Peyer's patch (tissue), 4 donors: Measurements from ENCODE around the gene CCDC177.

Experiments
- POLR2A ChIP-seq, 2 donors: fragments of 450-650 bp; IDR thresholded peaks; one replicate each; pipeline ENCODE4 v1.5.1; 2017; ENCODE audit warnings: antibody characterized with exemption in 2 of 2, mild to moderate bottlenecking in 2 of 2, moderate library complexity in 2 of 2
- TF ChIP-seq, protein P1 (sequence below), 6 experiments: fragments of 450-650 bp in 4 of 6; fragments of 200-600 bp in 2 of 6; sonication (generic) in 1 of 6; IDR thresholded peaks; one replicate each; pipeline ENCODE4 v1.5.1; 2017 to 2019; ENCODE audit warnings: antibody characterized with exemption in 6 of 6, mild to moderate bottlenecking in 3 of 6, moderate library complexity in 1 of 6

GRCh38 chr14:69539631-69540410 is 34.9 kb downstream of the CCDC177 start:
- TF ChIP-seq, protein P1, sequence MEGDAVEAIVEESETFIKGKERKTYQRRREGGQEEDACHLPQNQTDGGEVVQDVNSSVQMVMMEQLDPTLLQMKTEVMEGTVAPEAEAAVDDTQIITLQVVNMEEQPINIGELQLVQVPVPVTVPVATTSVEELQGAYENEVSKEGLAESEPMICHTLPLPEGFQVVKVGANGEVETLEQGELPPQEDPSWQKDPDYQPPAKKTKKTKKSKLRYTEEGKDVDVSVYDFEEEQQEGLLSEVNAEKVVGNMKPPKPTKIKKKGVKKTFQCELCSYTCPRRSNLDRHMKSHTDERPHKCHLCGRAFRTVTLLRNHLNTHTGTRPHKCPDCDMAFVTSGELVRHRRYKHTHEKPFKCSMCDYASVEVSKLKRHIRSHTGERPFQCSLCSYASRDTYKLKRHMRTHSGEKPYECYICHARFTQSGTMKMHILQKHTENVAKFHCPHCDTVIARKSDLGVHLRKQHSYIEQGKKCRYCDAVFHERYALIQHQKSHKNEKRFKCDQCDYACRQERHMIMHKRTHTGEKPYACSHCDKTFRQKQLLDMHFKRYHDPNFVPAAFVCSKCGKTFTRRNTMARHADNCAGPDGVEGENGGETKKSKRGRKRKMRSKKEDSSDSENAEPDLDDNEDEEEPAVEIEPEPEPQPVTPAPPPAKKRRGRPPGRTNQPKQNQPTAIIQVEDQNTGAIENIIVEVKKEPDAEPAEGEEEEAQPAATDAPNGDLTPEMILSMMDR (IDR thresholded peaks at IDR 0.05): no peak
- no peak for TF ChIP-seq POLR2A (IDR thresholded peaks at IDR 0.05)
